Measurements from ENCODE around the gene ROCK1. TPM values are rescaled to one million over a fixed set of nuclear protein-coding genes. Genes with fewer than 3 reads are reported as not detected.

The ROCK1 gene
- polyA plus RNA-seq (2012; rRNA removed), result 4.9 and 6.7 TPM in 2 replicates
- polyA plus RNA-seq (2012; cell fraction: cytosol; rRNA removed), result 6.7 and 9.7 TPM in 2 replicates
- polyA plus RNA-seq (2012; cell fraction: nucleus; rRNA removed), result 12.3 and 22.5 TPM in 2 replicates

GRCh38 chr18:21111346-21112139 lies at the start of gene ROCK1:
ROCK1 (minus strand) TSS chr18:21111813; CDS start chr18:21110910, 903 bp downstream.
- Histone ChIP-seq H3K79me2 (ENCODE audit: insufficient read depth) (peaks cover 50% of the 10 kb centered on the region), H3K9me3 (no peaks in the 10 kb centered on the region), H2AFZ (ENCODE audit: low read depth) (peak within 1 kb of the TSS; percentile 83), H3K4me3 (ENCODE audit: low read depth in 2 of 2, low read length in 1 of 2) (peak within 1 kb of the TSS; percentile 92 to 94), H3K27ac (ENCODE audit: low read depth in 2 of 2, low read length in 1 of 2) (peak within 1 kb of the TSS; percentile 93 to 94), H3F3A (replicated peaks; ENCODE audit: insufficient read depth) (peaks cover 18% of the 10 kb centered on the region), H4K20me1 (ENCODE audit: insufficient read depth) (peaks cover 42% of the 10 kb centered on the region), H3K4me2 (peak within 1 kb of the TSS; percentile 80), H3K27me3 (ENCODE audit: insufficient read depth) (no peaks in the 10 kb centered on the region), H3K4me1 (ENCODE audit: control insufficient read depth in 1 of 2, insufficient read depth in 2 of 2, low read depth in 1 of 2, low read length in 1 of 2) (peaks cover 4 to 8% of the 10 kb centered on the region in 2 experiments), H3K36me3 (replicated peaks in 1 of 2; ENCODE audit: control insufficient read depth in 1 of 2, insufficient read depth in 2 of 2, low read length in 1 of 2) (peaks cover 0 to 10% of the 10 kb centered on the region in 2 experiments), H3K9ac (peak within 1 kb of the TSS; percentile 96), H3K9me2 (no peaks in the 10 kb centered on the region)
- ChIA-PET CTCF (no interaction called here), POLR2A (interaction anchor here (1.2 kb wide), 1 partner anchor 17 kb away, joined by 5 read pairs; no protein-coding TSS in a partner anchor)
- WGBS (ENCODE audit: low lambda C conversion rate), result under 1% methylated on average over 17 of the region's 80 CpGs
- peak; percentile 98 for DNase-seq
- TF ChIP-seq EP300 (IDR thresholded peaks at IDR 0.05; ENCODE audit: borderline replicate concordance in 1 of 2, low read depth in 1 of 2, low read length in 1 of 2) (no peak), USF1 (IDR thresholded peaks at IDR 0.05; ENCODE audit: borderline replicate concordance, low read depth) (peak; percentile 34; the same call in 1 of the 2 replicates), IRF3 (IDR thresholded peaks at IDR 0.05; ENCODE audit: low read depth, low read length) (no peak), CTCF (IDR thresholded peaks at IDR 0.05) (no peak), REST (IDR thresholded peaks at IDR 0.05; ENCODE audit: low read depth, low read length) (no peak), NFIC (IDR thresholded peaks at IDR 0.05; ENCODE audit: borderline replicate concordance) (0 out of 2 replicates have a peak, but pooled peaks have one; percentile 4), RCOR1 (IDR thresholded peaks at IDR 0.05; ENCODE audit: low read length) (no peak), SMC3 (IDR thresholded peaks at IDR 0.05; ENCODE audit: low read depth, low read length) (no peak), RFX5 (IDR thresholded peaks at IDR 0.05; ENCODE audit: low read length) (no peak), NRF1 (IDR thresholded peaks at IDR 0.05; ENCODE audit: low read depth, low read length) (peak; percentile 81), TAF1 (IDR thresholded peaks at IDR 0.05; ENCODE audit: borderline replicate concordance, low read depth, low read length) (peak; percentile 87), ZBTB33 (IDR thresholded peaks at IDR 0.05; ENCODE audit: borderline replicate concordance, low read depth) (no peak), CHD2 (IDR thresholded peaks at IDR 0.05; ENCODE audit: low read length, partially characterized antibody) (no peak), USF2 (IDR thresholded peaks at IDR 0.05; ENCODE audit: borderline replicate concordance, low read depth, low read length) (no peak), MEF2A (IDR thresholded peaks at IDR 0.05; ENCODE audit: borderline replicate concordance, low read depth) (no peak), EZH2phosphoT487 (IDR thresholded peaks at IDR 0.05; ENCODE audit: borderline replicate concordance, low read depth) (no peak), JUND (IDR thresholded peaks at IDR 0.05) (no peak), SIN3A (IDR thresholded peaks at IDR 0.05; ENCODE audit: borderline replicate concordance, low read depth, low read length) (0 out of 2 replicates have a peak, but pooled peaks have one; percentile 43), TCF12 (IDR thresholded peaks at IDR 0.05) (0 out of 2 replicates have a peak, but pooled peaks have one; percentile 21), GABPA (IDR thresholded peaks at IDR 0.05; ENCODE audit: low read depth) (0 out of 2 replicates have a peak, but pooled peaks have one; percentile 11)
